ENCODE data around the gene MTR. TPM values are rescaled to one million over a fixed set of nuclear protein-coding genes. Genes with fewer than 3 reads are reported as not detected.

Gene MTR
- total RNA-seq, 2 donors from 2014 or later = 18.8 to 48.7 TPM

DNA sequence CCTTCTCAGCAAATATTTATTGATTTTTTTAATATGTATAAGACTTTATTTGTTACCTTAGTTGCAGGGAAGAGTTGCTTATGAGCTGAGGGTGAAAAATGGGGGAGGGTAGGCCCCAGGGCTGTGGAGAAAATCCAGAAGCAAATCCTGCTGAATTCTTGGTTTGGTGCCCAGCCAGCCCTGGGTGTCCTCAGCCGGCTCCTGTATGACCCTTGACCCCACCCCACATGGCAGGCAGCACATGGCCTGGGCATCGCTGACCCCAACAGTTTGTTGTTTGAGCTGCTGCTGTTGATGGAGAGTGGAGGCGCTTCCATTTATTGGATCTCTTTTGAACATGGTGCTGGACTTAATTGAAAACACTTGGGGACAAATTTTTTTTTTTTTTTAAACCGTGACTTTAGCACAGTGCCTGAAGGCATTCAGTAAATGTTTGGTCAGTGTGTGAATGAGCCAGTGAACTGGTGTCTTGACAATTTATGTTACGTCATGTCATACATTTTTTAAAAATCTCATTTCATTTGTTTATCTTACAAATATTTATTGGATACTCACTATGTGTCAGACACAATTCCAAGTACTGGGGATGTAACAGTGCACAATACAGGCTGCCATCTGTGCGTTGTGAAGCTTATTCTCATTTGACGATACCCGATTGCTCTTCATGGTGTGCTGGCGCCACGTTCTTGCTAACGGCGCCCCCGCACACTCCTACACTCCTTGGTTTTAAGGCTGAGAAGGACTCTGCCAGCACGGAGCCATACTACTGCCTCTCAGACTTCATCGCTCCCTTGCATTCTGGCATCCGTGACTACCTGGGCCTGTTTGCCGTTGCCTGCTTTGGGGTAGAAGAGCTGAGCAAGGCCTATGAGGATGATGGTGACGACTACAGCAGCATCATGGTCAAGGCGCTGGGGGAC is 98.8 kb downstream of the MTR start:
- no peak for TF ChIP-seq POLR2AphosphoS5 (IDR thresholded peaks at IDR 0.05)
- TF ChIP-seq, protein P1, sequence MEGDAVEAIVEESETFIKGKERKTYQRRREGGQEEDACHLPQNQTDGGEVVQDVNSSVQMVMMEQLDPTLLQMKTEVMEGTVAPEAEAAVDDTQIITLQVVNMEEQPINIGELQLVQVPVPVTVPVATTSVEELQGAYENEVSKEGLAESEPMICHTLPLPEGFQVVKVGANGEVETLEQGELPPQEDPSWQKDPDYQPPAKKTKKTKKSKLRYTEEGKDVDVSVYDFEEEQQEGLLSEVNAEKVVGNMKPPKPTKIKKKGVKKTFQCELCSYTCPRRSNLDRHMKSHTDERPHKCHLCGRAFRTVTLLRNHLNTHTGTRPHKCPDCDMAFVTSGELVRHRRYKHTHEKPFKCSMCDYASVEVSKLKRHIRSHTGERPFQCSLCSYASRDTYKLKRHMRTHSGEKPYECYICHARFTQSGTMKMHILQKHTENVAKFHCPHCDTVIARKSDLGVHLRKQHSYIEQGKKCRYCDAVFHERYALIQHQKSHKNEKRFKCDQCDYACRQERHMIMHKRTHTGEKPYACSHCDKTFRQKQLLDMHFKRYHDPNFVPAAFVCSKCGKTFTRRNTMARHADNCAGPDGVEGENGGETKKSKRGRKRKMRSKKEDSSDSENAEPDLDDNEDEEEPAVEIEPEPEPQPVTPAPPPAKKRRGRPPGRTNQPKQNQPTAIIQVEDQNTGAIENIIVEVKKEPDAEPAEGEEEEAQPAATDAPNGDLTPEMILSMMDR (IDR thresholded peaks at IDR 0.05) = no peak
- TF ChIP-seq POLR2A (IDR thresholded peaks at IDR 0.05) = no peak
- Histone ChIP-seq H3K27me3 (replicated peaks; ENCODE audit: insufficient read depth) (no peaks in the 10 kb centered on the region), H3K4me1 (replicated peaks) (no peaks in the 10 kb centered on the region), H3K27ac (no peak overlapping the region), H3K4me3 (no peak overlapping the region), H3K36me3 (peaks cover 0 to 5% of the 10 kb centered on the region in 2 donors), H3K9me3 (no peaks in the 10 kb centered on the region)
- no peak for DNase-seq (ENCODE audit: low spot score)
- intact Hi-C loops (cut with DNase I) = no loop called here
- 84% methylated on average over 19 of the region's 19 CpGs for WGBS

DNA sequence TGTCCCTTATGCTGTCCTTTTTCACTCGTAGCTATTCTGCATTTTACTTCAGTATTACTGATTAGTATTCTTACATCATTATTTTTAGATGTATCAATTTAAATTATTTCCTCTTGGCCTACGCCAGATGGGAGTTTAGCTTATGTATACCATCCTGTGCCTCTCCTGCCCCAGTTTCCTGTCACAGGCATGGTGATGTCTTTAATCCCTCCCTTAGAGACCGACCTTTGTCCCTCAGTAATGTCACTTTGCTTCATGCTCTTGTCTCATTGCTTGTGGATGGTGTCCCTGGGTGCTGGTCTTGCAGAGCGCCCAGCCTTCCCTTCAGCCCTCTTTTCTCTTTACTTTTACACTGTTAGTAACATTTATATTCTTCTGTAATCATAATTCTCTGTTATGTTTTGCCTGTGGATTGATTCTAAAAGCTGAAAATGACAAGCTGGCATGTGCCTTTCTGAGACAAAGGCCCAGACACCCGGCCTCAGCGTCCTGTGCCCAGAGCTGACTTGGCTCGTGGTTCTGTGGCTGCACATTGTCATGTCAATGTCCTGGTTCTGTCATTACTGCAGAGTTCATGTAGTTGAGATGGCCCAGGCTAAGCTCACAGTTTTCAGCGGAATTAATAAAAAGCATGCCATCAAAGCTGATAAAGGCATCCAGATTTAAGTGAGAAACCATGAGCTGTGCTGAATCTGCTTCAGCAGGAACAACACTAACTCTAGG is 100.7 kb downstream of the MTR start:
- Histone ChIP-seq H3K27me3 (replicated peaks; ENCODE audit: insufficient read depth) (no peaks in the 10 kb centered on the region), H3K9me3 (no peaks in the 10 kb centered on the region), H3K36me3 (peaks cover 0 to 5% of the 10 kb centered on the region in 2 donors), H3K4me3 (no peak overlapping the region), H3K4me1 (replicated peaks) (no peaks in the 10 kb centered on the region), H3K27ac (no peak overlapping the region)
- 90% methylated on average over 8 of the region's 8 CpGs for WGBS
- DNase-seq (ENCODE audit: low spot score) = no peak
- intact Hi-C loops (cut with DNase I) = no loop called here
- TF ChIP-seq POLR2A (IDR thresholded peaks at IDR 0.05) (no peak), POLR2AphosphoS5 (IDR thresholded peaks at IDR 0.05) (no peak)
- TF ChIP-seq, protein P1 (IDR thresholded peaks at IDR 0.05) = no peak

DNA sequence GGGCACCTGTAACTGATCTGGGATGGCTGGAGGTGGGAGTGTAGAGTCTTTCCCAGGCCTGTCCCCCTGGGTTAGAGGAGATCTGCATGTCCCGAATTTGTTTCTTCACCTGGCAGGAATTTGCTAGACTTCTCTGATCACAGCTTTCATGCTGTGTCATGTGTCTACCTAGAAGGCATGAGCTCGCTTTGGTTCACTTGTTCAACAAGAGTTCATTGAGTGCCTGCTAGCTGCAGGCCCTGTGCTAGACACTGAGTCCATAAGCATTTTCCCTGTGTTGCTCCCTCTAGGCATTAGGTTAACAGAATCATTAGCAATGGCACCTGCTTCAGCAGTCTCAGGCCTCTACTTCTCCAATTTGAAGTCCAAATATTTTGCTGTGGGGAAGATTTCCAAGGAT is 101.6 kb downstream of the MTR start:
- Histone ChIP-seq H3K27ac (no peak overlapping the region), H3K9me3 (no peaks in the 10 kb centered on the region), H3K27me3 (replicated peaks; ENCODE audit: insufficient read depth) (no peaks in the 10 kb centered on the region), H3K4me3 (no peak overlapping the region), H3K4me1 (replicated peaks) (no peaks in the 10 kb centered on the region), H3K36me3 (peaks cover 0 to 5% of the 10 kb centered on the region in 2 donors)
- WGBS = 96% methylated on average over 2 of the region's 2 CpGs
- TF ChIP-seq, protein P1 (IDR thresholded peaks at IDR 0.05) = no peak
- TF ChIP-seq POLR2AphosphoS5 (IDR thresholded peaks at IDR 0.05) (no peak), POLR2A (IDR thresholded peaks at IDR 0.05) (no peak)
- intact Hi-C loops (cut with DNase I) = no loop called here
- DNase-seq (ENCODE audit: low spot score) = no peak

DNA sequence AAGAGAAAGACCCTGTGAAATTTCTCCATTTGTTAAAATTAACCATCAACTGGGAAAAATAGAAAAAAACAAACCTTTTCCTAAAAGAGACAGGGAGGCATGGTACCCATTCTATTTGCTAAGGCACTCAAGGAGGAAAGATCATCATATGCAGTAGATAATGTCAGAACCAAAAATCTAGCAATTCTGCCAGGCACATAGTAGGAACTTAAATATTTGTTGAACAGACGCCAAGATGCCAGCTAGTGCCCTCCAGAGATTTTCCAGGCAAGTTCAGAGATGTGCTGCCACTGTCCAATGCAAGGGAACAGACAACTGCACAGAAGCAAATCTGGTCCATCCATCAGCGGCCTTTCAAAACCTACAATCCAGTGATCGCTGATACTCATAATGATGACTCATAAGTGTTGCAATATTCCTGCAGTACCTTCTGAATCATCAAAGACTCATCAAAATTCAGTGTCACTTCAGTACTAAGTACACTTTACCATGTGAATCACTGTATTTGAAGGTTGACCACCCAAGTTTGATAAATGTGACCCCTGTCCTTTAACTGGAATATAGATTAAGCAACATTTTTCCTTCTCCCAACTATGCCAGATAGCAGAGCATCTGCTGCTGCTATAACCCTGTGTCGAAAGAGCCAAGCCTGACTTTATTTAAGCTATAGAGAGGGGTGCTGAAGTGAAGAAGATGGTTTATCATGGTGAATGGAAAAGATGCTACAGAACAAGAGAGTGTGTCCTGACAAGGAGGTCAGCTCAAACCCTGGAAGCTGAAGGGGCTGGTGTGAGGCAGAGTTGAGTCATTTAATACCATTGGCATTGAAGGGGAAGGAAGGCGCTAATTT is 110.0 kb downstream of the MTR start:
- 90% methylated on average over 5 of the region's 5 CpGs for WGBS
- Histone ChIP-seq H3K27ac (no peak overlapping the region), H3K4me3 (no peak overlapping the region), H3K27me3 (replicated peaks; ENCODE audit: insufficient read depth) (no peaks in the 10 kb centered on the region), H3K9me3 (no peaks in the 10 kb centered on the region), H3K4me1 (replicated peaks) (no peaks in the 10 kb centered on the region), H3K36me3 (no peaks in the 10 kb centered on the region)
- intact Hi-C loops (cut with DNase I) = no loop called here
- no peak for TF ChIP-seq POLR2AphosphoS5 (IDR thresholded peaks at IDR 0.05)
- TF ChIP-seq, protein P1 (IDR thresholded peaks at IDR 0.05) = no peak
- no peak for TF ChIP-seq POLR2A (IDR thresholded peaks at IDR 0.05)
- DNase-seq (ENCODE audit: low spot score) = no peak

All from prostate gland (tissue), 2 donors.